NT2/D1 (cell line): ENCODE results near the gene LIMS1.
"Not testable (repeated sequence)": the region's sequence is repeated elsewhere in the genome, so short reads cannot be mapped to it uniquely, and the experiment has no call there.

ENCODE experiments used
- SUZ12 ChIP-seq: IDR thresholded peaks from 2 replicates; pipeline ENCODE4 v1.6.1; 2011; ENCODE audit not compliant: insufficient read length, insufficient read depth; ENCODE audit errors: extremely low read depth
- YY1 ChIP-seq: IDR thresholded peaks from 2 replicates; pipeline ENCODE4 v1.6.1; 2011; ENCODE audit not compliant: insufficient read length, insufficient read depth
- ZNF274 ChIP-seq: IDR thresholded peaks from 2 replicates; pipeline ENCODE4 v1.6.1; 2011; ENCODE audit warnings: mild to moderate bottlenecking, low read depth, low read length

GRCh38 chr2:108655270-108655669 lies 121.0 kb downstream of the LIMS1 start:
- TF ChIP-seq YY1, ZNF274, SUZ12: not testable (repeated sequence)
